Stimulated activated CD4-positive, alpha-beta T cell treated with anti-CD3 and anti-CD28 coated beads, Interleukin-15, amount 100 ng/mL, for 1 hour (primary cell): Measurements from ENCODE around the gene HSPG2.
"Not testable (repeated sequence)": the region's sequence is repeated elsewhere in the genome, so short reads cannot be mapped to it uniquely, and the experiment has no call there.

Experiments
- DNase-seq, 2 donors: peaks; one replicate each; pipeline ENCODE4 v3.0.0-alpha.2; 2020; ENCODE audit warnings: low read depth in 1 of 2, low spot score in 1 of 2

HSPG2 gene

GRCh38 chr1:21914880-21915640 lies 22.1 kb downstream of the HSPG2 start:
- no peak for DNase-seq

DNA sequence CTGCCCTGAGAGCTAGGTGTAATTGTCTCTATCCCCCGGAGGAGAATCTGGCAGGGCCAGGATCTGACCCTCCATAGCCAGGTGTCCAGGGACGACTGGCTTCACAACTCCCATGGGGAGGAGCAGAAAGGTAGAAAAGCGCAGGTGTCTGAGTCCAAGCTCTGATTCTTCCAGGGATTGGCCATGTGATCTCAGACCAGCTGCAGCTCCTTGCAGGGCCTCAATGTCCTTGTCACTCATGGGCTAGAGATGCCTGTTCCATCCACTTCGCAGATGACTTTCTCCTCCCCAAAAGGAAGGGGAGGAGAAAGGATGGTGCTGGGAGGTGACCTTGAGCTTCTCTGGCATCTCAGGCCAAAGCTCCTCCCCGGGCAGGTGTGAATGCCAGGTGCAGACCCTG lies 22.7 kb downstream of the HSPG2 start:
- no peak for DNase-seq

- no peak for DNase-seq
Observed at GRCh38 chr1:21913763-21914162, 23.3 kb downstream of the HSPG2 start.

- no peak for DNase-seq
Observed at GRCh38 chr1:21913258-21913657, 23.9 kb downstream of the HSPG2 start.

GRCh38 chr1:21912038-21912758 lies 24.9 kb downstream of the HSPG2 start:
- no peak for DNase-seq

- no peak for DNase-seq
Observed at GRCh38 chr1:21911205-21912001, 25.7 kb downstream of the HSPG2 start.

DNA sequence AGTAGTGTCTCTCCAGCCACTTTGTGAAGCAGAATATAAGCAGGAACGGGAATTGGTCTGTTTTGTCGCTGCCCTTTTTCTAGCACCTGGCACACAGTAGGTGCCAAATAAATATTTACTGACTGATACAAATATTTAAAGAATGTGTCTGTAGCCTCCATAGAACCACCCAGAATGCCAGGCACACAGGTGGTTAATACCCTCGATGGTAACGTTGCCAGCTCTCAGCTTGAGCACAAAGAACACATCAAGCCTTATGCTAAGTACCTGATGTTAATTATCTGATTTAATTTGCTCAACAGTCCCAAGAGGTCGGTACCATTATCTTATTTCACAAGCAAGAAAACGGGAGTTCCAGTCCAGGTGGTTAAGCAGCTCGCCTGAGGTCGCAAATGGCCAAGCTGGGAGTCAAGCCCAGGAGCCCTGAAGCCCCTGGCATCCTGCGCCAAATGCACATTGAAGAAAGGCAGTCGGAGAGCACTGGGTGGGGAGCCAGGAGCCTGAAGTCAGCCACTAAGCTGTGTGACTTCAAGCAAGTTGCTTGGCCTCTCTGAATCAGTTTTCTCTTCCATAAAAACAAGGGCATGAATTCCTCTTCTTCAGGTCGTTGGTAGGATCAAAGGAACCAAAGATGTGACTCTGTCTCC lies 26.4 kb downstream of the HSPG2 start:
- no peak for DNase-seq

DNA sequence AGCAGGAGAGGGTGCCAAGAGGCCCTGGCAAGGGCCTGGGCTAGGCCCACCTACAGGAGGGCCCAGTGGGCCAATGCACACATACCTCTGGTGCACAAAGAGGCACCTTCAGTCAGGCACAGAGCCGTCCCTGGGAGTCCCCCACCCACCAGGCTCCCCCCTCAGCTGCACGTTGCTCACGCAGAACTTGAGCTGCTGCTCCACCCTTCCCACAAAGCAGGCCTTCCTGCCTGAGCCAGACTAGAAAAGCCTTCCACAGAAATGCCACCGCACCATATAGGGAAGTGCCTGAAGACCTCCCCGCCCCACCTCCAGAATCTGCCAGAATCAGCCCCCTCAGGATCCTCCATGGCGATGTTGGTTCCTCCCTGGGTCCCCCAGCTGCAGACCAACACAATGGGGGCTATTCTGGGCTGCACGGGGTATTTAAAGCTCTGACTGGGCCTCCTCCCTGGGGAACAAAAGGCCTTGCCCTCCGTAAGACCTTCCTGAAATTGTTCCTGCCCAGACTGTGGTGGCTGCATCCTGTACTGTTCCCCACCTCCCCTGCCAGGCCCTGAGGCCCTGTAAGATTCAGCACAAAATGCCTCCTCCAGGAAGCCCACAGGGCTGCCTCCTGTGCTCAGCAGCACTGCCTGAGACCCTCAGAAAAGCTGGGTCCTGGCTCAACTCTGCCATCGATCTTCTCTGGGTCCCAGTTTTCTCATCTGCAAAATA lies 27.2 kb downstream of the HSPG2 start:
- DNase-seq, result peak in 1 of 2 donors; percentile 16

DNA sequence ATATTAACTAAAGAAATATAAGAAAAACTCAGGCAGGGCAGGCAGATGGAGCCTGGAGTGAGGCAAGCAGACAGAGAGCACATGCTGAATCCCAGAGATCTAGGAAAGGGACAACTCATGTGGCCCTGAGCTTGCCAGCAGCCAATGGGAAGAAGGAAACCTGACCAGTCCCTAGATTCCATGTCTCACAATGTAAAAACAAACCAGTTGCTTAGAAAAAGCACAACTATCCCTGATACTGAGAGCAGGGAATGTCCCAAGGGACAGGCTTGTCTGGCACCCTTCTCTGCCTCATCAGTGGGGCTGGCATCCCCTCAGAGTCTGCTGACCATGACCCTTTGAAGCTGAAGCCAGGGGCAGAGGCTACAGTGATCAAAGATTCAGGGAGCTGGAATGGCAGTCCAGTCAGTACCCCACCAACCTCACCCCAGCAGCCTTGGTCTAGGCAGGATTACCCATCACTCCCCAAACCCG lies 27.8 kb downstream of the HSPG2 start:
- no peak for DNase-seq

DNA sequence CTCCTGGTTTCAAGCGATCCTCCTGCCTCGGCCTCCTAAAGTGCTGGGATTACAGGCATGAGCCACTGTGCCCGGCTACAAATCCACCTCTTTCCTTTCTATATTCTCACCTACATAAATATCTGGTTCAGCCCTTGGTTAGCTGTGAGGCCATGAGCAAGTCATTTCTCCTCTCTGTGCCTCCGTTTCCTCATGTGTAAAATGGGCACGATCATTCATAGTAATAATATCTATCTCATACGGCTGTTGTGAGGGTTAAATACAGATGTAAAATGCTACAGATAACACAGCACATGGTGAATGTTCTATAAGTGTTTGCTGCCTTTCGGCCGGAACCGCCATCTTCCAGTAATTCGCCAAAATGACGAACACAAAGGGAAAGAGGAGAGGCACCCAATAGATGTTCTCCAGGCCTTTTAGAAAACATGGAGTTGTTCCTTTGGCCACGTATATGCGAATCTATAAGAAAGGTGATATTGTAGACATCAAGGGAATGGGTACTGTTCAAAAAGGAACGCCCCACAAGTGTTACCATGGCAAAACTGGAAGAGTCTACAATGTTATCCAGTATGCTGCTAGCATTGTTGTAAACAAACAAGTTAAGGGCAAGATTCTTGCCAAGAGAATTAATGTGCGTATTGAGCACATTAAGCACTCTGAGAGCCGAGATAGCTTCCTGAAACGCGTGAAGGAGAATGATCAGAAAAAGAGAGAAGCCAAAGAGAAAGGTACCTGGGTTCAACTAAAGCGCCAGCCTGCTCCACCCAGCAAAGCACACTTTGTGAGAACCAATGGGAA lies 29.2 kb downstream of the HSPG2 start:
- DNase-seq, result not testable (repeated sequence)

- DNase-seq, result no peak
Observed at GRCh38 chr1:21907079-21907418, 30.1 kb downstream of the HSPG2 start.

GRCh38 chr1:21906173-21907078 lies 30.7 kb downstream of the HSPG2 start:
- no peak for DNase-seq

DNA sequence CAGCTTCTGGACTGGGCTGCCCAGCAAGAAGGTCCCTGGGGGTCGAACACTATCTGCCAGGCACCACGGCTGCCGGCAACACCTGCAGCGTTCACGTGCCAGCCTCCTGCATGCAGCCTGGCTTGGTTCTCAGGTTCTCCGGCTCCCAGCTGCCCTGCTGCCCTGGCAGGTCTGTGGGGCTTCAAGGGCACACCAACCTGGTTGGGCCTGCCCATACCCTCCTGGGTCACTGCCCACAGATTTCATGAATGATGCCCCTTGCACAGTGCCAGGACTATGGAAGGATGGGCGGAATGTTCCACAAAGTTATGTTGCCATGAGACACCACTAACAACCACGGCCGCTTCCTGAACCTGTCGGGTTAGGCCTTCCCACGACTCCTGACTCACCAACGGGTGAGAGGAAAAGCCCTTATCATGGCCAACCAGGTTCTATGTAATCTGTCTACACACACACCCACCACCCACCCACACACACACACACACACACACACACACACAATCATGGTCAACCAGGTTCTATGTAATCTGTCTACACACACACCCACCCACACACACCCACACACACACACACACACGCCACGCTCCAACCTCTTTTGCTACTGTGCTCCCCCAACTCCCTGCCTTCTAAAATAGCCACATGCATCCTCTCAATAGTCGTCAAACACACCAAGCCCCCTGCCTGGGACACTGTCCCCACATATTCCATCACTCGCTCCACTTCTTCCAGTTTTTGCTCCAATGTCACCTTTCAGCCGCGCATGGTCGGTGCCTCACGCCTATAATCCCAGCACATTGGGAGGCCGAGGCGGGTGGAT lies 32.2 kb downstream of the HSPG2 start:
- DNase-seq, result no peak

DNA sequence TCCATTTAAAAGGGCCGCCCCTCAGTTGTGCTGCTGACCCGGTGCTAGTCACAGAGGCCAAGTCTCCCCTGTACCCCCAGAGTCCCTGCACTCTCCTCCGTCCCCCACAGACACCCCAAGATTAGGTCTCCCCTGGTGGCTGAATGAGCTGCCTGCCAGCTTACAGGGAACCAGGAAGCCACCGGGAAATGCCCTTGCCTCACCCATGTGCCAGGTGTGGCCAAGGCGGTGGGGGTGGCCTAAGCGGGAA lies 32.7 kb downstream of the HSPG2 start:
- DNase-seq, result no peak

DNA sequence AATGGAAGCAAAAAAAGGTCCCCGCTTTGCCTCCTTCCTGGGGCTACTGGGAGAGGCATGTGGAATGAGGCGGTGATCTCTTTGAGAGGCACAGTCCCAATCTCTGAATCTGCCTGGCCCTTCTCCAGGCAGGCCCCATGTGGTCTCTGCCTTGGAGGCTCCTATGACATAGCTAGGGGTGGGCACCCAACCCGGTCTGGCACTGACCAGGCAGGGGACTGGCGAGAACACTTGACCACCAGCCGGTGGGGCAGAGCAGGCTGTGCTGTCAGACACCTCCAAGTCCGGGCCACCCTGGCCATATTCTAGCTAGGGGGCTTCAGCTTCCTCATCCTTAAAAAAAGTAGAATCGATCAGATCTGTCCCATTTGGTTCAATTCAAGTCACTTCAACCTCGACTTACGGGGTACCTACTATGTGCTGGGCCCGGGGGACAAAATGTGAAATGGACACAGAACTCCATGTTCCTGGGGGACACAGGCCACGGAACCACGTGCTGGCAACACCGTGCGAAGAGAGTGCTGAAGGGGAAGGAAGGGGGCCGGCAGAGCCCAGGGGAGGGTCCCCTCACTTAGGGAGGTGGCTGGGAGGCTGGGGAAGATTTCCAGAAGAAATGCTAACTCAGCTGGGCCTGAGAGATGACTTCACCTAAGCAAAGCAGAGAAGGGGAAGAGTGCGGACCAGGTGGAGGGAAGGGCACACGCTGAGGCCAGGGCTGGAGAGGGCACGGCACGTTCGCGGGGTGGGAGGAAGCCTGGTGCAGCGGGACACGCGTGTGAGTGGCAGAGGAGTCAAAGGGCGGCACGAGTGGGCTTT lies 33.3 kb downstream of the HSPG2 start:
- DNase-seq, result no peak

DNA sequence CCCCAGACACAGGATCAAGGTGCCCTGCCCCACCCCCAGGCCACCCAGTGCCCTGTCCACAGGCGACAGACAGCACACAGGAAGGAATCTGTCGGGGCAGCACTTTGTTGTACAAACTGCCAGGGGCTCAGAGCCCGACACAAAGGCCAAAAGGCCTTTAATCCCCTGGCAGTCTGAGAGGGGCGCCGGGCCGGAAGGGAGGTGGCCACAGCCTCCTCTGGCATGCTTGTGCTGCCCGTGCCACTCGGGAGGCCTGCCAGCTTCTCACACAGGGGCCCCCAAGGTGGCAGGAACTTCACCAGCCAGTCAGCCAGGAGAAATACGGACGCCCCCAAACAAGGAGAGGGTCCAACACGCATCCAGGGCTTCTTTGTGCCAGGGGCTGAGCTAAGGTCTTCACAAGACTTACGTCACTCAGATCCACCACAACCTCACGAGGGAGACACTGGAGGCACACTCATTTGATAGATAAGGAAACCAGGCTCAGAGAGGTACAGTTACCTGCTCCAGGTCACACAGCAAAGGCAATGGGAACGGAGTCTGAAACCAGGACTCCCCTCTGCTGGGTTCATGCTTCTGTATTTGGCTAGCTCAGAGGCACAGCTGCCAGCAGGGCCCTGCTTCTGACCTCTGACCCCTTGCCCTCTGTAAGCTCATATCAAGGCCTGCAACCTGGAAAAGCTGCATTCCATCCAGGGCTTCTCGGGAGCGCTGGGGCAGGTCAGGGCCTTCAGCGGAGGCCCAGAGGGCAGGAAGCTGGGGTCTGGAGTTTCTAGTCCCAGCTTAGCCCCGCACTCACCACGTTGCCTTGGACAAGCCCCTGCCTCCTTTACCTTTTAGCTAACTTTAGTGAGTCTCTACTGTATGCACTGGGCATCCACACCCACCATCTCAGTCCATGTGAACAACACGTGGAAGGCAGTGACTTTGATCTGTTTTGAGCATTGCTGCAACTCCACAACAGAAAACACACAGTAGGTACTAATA lies 34.8 kb downstream of the HSPG2 start:
- DNase-seq, result no peak
